NT2/D1 (cell line): Measurements from ENCODE around the gene PRKAR2B.

Experiments
- SUZ12 ChIP-seq: IDR thresholded peaks from 2 replicates; pipeline ENCODE4 v1.6.1; 2011; ENCODE audit not compliant: insufficient read length, insufficient read depth; ENCODE audit errors: extremely low read depth
- YY1 ChIP-seq: IDR thresholded peaks from 2 replicates; pipeline ENCODE4 v1.6.1; 2011; ENCODE audit not compliant: insufficient read length, insufficient read depth
- ZNF274 ChIP-seq: IDR thresholded peaks from 2 replicates; pipeline ENCODE4 v1.6.1; 2011; ENCODE audit warnings: mild to moderate bottlenecking, low read depth, low read length

GRCh38 chr7:107089627-107090026 is 45.1 kb downstream of the PRKAR2B start:
- no peak for TF ChIP-seq YY1
- TF ChIP-seq ZNF274 = no peak
- TF ChIP-seq SUZ12 = no peak
